Karpas-422 (cell line): ENCODE results near the gene RPL18A. TPM values are rescaled to one million over a fixed set of nuclear protein-coding genes. Genes with fewer than 3 reads are reported as not detected.

ENCODE experiments used
- DNase-seq: peaks from one replicate; pipeline ENCODE4 v3.0.0-alpha.2; 2015
- H2AFZ ChIP-seq: fragments of 200-600 bp; sonication (generic); 2 replicates; pipeline ENCODE4 v1.6.1; 2014; ENCODE audit warnings: antibody characterized with exemption, low read length, mixed read lengths
- H3K27ac ChIP-seq: fragments of 200-600 bp; sonication (generic); 2 replicates; pipeline ENCODE4 v1.5.1; 2014; ENCODE audit warnings: mild to moderate bottlenecking, low read length, moderate library complexity
- H3K27me3 ChIP-seq: fragments of 200-600 bp; sonication (generic); 2 replicates; pipeline ENCODE4 v1.6.1; 2014; ENCODE audit warnings: low read length, mixed read lengths
- H3K36me3 ChIP-seq: fragments of 200-600 bp; sonication (generic); 2 replicates; pipeline ENCODE4 v1.6.1; 2014; ENCODE audit warnings: low read length, mixed read lengths; ENCODE audit not compliant: insufficient read depth
- H3K4me1 ChIP-seq: fragments of 200-600 bp; sonication (generic); 2 replicates; pipeline ENCODE4 v1.6.1; 2014; ENCODE audit warnings: mild to moderate bottlenecking, low read length, mixed read lengths
- H3K4me2 ChIP-seq: fragments of 200-600 bp; sonication (generic); 2 replicates; pipeline ENCODE4 v1.6.1; 2014; ENCODE audit warnings: low read length, low read depth, mild to moderate bottlenecking; ENCODE audit not compliant: poor library complexity, severe bottlenecking
- H3K4me3 ChIP-seq: fragments of 200-600 bp; sonication (generic); 2 replicates; pipeline ENCODE4 v1.5.1; 2014; ENCODE audit warnings: mild to moderate bottlenecking, antibody characterized with exemption, low read length, mixed read lengths
- H3K79me2 ChIP-seq: fragments of 200-600 bp; sonication (generic); 2 replicates; pipeline ENCODE4 v1.6.1; 2014; ENCODE audit warnings: mild to moderate bottlenecking, low read length, mixed read lengths
- H3K9ac ChIP-seq: fragments of 200-600 bp; sonication (generic); 2 replicates; pipeline ENCODE4 v1.6.0; 2014; ENCODE audit warnings: low read length
- H3K9me2 ChIP-seq: fragments of 200-600 bp; sonication (generic), shearing (Covaris generic); replicated peaks from 2 replicates; pipeline ENCODE4 v1.6.0; 2014; ENCODE audit warnings: mild to moderate bottlenecking, low read length, moderate library complexity; ENCODE audit not compliant: insufficient read depth
- H3K9me3 ChIP-seq: fragments of 300-700, 200-600 bp; sonication (generic); 2 replicates; pipeline ENCODE4 v1.6.1; 2014; ENCODE audit warnings: low read length, mixed read lengths
- H4K20me1 ChIP-seq: fragments of 200-600 bp; sonication (generic); 2 replicates; pipeline ENCODE4 v1.6.1; 2014; ENCODE audit warnings: mild to moderate bottlenecking, antibody characterized with exemption, low read length, low read depth; ENCODE audit not compliant: insufficient read depth
- total RNA-seq: library from RNA; depleted of rRNA; stranded (reverse); fragments of >200 nt; shearing (Covaris generic); gene quantifications from 2 replicates; pipeline ENCODE4 v1.2.3, GENCODE V29; 2014; ENCODE audit warnings: low replicate concordance

The RPL18A gene
- total RNA-seq, 1 experiment from 2014 or later: 1,678 TPM

DNA sequence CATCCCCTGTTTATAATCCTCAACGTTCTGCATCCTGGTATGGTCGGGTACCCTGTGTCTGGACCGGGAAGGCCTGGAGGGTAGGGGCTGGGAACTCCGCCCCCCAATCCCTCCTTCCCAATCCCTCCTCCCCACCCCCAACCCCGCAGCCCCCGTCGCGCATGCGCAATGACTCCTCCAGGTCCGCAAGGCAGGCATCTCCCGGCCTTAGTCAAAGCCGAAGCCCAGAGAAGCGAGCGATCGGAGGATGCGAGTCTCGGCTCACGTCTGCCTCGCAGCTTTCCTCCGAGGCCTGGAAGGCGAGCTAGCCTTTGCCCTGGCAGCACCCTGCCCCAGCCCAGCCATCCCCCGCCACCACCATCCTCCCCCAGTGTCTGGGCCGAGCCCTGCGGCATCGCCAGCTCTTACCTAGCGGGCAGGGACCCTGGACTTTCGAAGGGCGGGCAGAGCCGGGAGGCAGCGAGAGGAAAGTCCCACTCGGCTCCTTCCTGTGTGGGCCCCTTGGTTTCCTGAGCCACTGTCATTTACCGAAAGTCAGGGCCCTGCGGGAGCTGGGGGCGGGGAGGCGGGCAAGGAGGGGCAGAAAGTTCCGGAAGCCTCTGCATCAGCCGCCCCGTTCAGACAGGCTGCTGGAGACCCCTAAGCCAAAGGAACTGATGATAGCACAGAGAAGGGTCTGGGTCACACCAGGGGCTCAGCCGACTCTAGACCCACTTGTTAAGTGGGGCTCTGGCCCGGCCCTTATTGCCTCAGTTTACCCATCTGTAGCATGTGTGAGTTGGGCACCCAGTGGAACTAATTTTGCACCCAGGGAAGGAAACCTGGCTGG is 12.0 kb upstream of the RPL18A start, which contains the start of gene JAK3:
JAK3 (minus strand) TSS at position 445 of the 829 bp plus-strand sequence. CDS start 3,565 bp downstream, outside the sequence.
- H3K9ac ChIP-seq: peak within 1 kb of the TSS; percentile 73
- no peaks in the 10 kb centered on the region for H3K9me3 ChIP-seq
- H3K4me3 ChIP-seq: peak within 1 kb of the TSS; percentile 61; the same call in 1 of the 2 replicates
- no peaks in the 10 kb centered on the region for H3K27me3 ChIP-seq
- H3K4me1 ChIP-seq: peaks cover 16% of the 10 kb centered on the region
- H3K27ac ChIP-seq: no peak within 1 kb of the TSS
- H3K36me3 ChIP-seq: no peaks in the 10 kb centered on the region
- no peaks in the 10 kb centered on the region for H3K9me2 ChIP-seq
- H3K79me2 ChIP-seq: no peaks in the 10 kb centered on the region
- peak within 1 kb of the TSS; percentile 82 for H2AFZ ChIP-seq
- H4K20me1 ChIP-seq: no peaks in the 10 kb centered on the region
- peak; percentile 76 for DNase-seq
- H3K4me2 ChIP-seq: peak within 1 kb of the TSS; percentile 74

DNA sequence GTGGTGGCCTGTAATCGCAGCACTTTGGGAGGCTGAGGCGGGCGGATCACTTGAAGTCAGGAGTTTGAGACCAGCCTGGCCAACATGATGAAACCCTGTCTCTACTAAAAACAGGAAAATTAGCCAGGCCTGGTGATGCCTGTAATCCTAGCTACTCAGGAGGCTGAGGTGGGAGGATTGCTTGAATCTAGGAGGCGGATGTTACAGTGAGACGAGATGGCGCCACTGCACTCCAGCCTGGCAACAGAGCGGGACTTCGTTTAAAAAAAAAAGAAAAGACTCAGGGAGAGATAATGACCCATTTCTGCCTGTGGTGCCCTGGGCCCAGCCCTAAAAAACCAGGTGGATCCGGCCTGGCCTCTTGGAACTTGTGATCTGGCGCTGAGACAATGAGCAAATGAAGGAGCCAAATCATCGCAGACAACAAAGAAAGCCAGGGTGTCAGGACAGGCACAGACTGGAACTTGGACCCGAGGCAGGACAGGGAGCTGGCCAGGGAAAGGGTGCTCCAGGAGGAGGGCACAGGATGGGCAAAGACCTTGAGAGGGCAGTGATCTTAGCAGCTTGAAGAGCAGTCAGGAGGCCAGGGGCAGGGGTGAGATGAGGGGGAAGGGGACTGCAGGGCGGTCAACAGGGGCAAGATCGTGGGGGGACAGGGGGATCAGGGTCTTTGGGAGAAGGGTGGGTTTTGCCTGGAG is 11.0 kb upstream of the RPL18A start:
- DNase-seq: no peak
- Histone ChIP-seq H3K9ac (no peak overlapping the region), H3K9me3 (no peaks in the 10 kb centered on the region), H3K9me2 (no peaks in the 10 kb centered on the region), H2AFZ (no peak overlapping the region), H3K27ac (no peak overlapping the region), H3K4me1 (peaks cover 16% of the 10 kb centered on the region), H3K36me3 (no peaks in the 10 kb centered on the region), H3K4me3 (no peak overlapping the region), H3K27me3 (no peaks in the 10 kb centered on the region), H3K79me2 (no peaks in the 10 kb centered on the region), H4K20me1 (no peaks in the 10 kb centered on the region), H3K4me2 (no peak overlapping the region)

DNA sequence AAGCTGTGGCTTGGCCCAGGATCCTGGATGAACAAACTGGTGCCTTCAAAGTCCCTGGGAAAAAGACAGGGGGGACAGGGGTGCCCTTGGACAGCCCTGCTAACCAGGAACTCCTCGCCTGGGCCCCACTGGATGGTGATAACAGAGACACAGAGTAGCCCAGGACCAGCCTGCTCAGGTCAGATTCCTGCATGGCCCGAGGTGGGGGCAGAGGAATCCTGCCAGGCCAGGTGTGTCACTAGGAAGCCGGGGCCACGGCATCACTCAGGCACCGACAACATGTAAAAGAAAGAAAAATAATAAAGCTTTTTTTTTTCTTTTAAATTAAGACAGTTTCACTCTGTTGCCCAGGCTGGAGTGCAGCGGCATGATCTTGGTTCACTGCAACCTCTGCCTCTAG is 5.6 kb upstream of the RPL18A start:
- Histone ChIP-seq H4K20me1 (no peaks in the 10 kb centered on the region), H3K9me3 (no peaks in the 10 kb centered on the region), H3K79me2 (no peaks in the 10 kb centered on the region), H3K36me3 (no peaks in the 10 kb centered on the region), H3K9me2 (no peaks in the 10 kb centered on the region), H3K9ac (no peak overlapping the region), H3K4me3 (no peak overlapping the region), H2AFZ (no peak overlapping the region), H3K27ac (no peak overlapping the region), H3K27me3 (no peaks in the 10 kb centered on the region), H3K4me2 (no peak overlapping the region), H3K4me1 (peaks cover 8% of the 10 kb centered on the region)
- DNase-seq: peak; percentile 27

DNA sequence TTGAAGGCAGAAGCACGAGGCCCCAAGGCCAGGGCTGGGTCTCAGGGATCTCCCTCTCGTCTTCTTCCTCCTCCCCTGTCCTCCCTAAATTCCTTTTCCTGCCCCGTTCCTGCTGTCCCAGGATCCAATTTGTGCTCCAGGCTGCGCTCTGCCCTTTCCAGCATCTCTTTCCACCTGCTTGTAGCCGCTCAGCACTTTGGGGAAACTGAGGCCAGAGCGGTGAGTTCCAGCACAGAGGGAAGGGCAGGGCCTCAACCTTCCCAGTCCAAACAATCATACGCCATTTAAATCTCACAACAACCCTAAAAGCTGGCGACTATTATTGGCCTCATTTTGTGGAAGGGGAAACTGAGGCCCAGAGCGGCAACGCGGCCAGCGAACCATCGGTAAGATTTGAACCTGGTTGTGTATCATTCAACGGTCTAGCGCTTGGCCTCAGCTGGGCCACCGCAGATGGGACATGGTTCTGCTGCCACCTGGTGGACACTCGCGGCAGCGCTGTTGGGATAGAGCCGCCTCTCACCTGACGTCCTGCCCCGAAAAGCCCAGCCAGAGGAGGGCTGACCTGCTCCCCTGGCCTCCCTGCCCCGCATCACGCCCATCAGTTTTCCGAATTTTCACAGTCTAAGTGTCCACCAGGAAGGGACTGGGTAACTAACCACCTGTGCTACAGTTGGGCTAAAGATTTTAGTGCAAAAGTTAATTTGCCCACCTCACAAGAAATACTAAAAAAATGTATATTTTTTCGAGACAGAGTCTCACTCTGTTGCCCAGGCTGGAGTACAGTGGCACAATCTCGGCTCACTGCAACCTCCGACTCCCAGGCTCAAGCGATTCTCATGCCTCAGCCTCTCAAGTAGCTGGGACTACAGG is 4.2 kb upstream of the RPL18A start:
- H3K4me1 ChIP-seq: peaks cover 7% of the 10 kb centered on the region
- H3K9me2 ChIP-seq: no peaks in the 10 kb centered on the region
- peaks cover 5% of the 10 kb centered on the region for H3K36me3 ChIP-seq
- H3K9ac ChIP-seq: no peak overlapping the region
- peaks cover 8% of the 10 kb centered on the region for H3K79me2 ChIP-seq
- no peaks in the 10 kb centered on the region for H3K9me3 ChIP-seq
- H3K4me3 ChIP-seq: no peak overlapping the region
- H3K27me3 ChIP-seq: no peaks in the 10 kb centered on the region
- DNase-seq: peak; percentile 93
- H2AFZ ChIP-seq: no peak overlapping the region
- H3K27ac ChIP-seq: no peak overlapping the region
- no peak overlapping the region for H3K4me2 ChIP-seq
- H4K20me1 ChIP-seq: peaks cover 5% of the 10 kb centered on the region

DNA sequence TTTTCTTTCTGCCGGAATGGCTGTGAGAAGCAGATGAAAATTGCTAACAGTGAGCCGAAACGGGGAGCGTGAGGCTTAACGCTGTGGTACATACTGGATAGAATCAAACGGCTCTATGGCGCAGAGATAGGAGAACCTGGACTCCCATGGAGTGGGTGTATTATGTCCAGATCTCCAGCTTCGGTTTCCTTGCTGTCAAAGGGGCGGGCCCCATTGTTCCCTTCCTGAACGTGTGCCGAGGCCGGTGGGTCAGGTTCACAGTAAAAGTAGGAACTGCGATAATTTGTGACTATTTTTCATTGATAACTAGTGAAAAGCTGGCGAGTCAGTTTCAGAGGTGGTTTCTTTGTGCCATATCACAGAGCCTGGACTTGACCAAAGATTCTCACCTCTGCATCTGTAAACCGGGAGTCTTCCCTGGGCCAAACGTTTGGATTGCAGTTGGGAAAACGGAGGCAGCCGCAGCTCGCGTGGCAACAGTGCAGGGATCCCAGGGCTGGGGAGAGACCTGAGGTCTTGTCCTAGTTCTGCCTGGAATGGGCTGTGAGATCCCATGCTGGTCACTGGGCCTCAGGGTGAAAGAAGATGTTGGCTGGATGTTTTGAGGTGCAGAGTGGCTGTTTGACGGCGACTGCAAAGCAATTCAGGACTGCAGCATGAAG is 752 bp downstream of the RPL18A start:
- Histone ChIP-seq H3K4me3 (peak overlapping the region; percentile 95), H3K4me1 (peaks cover 17% of the 10 kb centered on the region), H3K4me2 (peak overlapping the region; percentile 81), H3K79me2 (peaks cover 25% of the 10 kb centered on the region), H3K9ac (peak overlapping the region; percentile 97), H2AFZ (no peak overlapping the region), H3K36me3 (peaks cover 41% of the 10 kb centered on the region), H3K9me2 (no peaks in the 10 kb centered on the region), H4K20me1 (peaks cover 42% of the 10 kb centered on the region), H3K27ac (peak overlapping the region; percentile 62), H3K9me3 (no peaks in the 10 kb centered on the region), H3K27me3 (no peaks in the 10 kb centered on the region)
- DNase-seq: peak; percentile 58

DNA sequence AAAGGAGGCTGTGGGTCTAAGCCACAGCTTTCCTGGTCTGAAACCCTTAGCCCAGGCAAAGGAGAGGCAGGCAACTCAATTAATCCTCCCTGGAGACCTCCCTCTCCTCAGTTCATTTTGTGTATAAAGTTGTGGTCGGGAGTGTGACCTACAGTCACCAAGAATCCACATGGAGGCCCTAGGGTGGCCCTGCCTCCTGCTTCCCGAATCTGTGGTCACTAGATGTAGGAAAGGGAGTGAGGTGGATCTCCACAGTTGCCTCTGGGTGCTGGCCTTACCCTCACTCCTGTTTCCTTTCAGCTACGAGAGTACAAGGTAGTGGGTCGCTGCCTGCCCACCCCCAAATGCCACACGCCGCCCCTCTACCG is 1.3 kb downstream of the RPL18A start:
- Histone ChIP-seq H3K9ac (peak overlapping the region; percentile 97), H3K9me2 (no peaks in the 10 kb centered on the region), H3K27me3 (no peaks in the 10 kb centered on the region), H3K4me2 (peak overlapping the region; percentile 81), H3K9me3 (no peaks in the 10 kb centered on the region), H3K27ac (peak overlapping the region; percentile 62), H4K20me1 (peaks cover 46% of the 10 kb centered on the region), H2AFZ (no peak overlapping the region), H3K4me3 (peak overlapping the region; percentile 95), H3K4me1 (peaks cover 17% of the 10 kb centered on the region), H3K36me3 (peaks cover 41% of the 10 kb centered on the region), H3K79me2 (peaks cover 25% of the 10 kb centered on the region)
- DNase-seq: peak; percentile 42

DNA sequence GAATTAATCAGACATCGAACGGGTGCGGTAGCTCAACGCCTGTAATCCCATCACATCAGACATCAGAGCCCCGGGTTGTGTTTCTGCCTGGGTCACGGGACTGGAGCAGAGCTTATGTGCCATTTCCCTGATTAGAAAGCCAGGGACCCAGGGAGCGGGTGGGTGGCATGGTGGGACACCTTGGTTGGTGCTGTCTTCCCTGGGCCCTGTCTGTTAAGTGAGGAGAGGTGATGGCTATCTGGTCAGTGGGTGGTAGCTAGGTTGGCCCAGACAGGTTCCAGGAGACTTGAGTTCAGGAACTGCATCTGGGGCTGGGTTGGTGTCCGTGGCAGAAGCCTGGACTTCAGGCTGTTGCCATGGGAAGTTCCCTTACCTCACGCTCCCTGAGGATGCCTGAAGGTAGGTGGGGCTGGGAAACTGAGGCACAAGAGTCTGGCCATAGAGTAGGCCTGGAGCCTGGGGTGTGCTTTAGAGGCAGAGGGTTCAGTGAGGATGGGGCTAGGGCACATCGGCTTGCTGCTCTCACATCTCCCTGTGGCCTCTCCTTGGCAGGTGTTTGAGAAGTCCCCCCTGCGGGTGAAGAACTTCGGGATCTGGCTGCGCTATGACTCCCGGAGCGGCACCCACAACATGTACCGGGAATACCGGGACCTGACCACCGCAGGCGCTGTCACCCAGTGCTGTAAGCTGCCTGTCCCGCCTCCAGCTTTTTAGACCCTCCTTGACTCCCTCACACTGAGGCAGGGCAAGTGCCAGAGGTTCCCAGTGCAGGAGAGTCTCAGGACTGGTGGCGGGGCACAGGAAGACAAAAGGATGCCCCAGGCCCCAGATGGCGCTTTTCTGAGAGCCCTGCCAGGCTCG is 2.1 kb downstream of the RPL18A start:
- Histone ChIP-seq H2AFZ (no peak overlapping the region), H3K36me3 (peaks cover 41% of the 10 kb centered on the region), H3K4me1 (peaks cover 17% of the 10 kb centered on the region), H4K20me1 (peaks cover 46% of the 10 kb centered on the region), H3K27ac (no peak overlapping the region), H3K4me2 (peak overlapping the region; percentile 81), H3K79me2 (peaks cover 25% of the 10 kb centered on the region), H3K9me2 (no peaks in the 10 kb centered on the region), H3K4me3 (peak overlapping the region; percentile 95), H3K27me3 (no peaks in the 10 kb centered on the region), H3K9me3 (no peaks in the 10 kb centered on the region), H3K9ac (peak overlapping the region; percentile 97; the same call in 1 of the 2 replicates)
- no peak for DNase-seq
